Measurements from ENCODE around the gene EXOG.

EXOG gene

DNA sequence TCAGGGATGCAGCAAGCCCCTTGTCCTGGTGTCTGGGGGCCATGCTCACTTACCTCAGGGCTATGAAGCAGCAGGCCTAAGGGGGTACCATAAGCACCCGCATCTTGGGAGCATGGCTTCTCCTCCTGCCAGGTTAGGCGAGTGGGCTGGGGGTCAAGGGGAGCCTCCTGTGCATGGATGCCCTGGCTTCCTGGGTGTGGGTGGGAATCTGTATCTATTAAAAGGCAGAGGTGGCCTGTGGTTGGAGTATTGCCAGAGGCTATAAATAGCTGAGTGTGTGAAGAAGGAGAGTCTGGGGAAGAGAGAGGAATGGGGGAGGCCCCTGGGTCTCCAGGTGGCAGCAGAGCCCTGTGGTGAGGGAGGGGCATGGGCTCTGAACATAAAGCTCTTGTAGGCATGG, 22.9 kb upstream of the EXOG start:
- DNase-seq = no peak

DNA sequence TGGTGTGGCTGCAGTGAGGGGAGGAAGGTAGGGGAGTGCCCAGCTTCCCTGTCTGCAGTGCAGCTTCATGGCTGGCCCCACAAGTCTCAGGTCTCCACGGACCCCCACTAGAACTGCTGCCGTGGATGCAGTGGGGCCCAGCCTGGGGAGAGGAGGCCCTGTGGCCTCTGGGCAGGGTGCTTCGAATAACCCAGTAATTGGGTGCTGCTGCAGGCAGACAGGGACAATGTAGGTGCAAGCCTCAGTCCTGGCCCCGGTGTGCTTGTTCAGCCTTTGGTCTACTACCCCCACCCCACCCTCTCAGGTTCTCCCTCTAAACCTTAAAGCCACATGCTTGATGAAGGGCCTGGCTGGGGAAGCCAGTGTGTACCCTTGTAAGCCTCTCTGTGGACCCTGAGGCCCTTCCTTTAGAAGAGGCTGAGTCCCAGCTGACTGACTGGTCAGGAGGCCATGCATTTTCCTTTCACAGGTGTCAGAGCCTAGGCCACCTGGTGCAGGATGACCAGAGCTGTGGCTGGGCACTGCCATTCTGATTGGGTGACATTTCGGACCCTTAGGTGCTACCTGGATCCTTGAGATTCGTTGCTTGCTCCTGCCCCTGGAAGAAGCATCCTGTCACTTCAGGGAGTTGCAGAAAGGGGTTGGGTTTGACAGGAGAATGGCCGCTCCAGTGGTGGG, 21.1 kb upstream of the EXOG start:
- DNase-seq = no peak

DNA sequence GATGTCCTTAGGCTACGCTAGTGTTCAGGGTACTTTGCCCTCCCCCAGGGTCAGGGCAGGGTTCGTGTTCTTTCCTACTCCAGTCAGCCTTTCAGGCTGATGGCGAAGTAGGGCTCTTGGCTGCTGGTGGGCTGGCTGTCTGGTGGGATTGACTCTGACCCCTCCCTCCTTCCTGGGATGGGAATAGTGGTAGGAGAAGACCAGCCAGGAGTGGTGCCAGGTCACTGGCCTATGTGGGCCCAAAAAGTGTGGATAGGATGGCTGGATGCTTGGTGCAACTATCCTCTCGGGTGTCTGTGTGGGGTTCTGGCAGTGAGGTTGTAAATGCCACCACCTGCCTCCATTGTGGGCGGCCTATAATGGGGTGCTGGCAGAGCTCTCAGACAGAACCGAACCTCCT, 20.4 kb upstream of the EXOG start:
- DNase-seq = no peak

DNA sequence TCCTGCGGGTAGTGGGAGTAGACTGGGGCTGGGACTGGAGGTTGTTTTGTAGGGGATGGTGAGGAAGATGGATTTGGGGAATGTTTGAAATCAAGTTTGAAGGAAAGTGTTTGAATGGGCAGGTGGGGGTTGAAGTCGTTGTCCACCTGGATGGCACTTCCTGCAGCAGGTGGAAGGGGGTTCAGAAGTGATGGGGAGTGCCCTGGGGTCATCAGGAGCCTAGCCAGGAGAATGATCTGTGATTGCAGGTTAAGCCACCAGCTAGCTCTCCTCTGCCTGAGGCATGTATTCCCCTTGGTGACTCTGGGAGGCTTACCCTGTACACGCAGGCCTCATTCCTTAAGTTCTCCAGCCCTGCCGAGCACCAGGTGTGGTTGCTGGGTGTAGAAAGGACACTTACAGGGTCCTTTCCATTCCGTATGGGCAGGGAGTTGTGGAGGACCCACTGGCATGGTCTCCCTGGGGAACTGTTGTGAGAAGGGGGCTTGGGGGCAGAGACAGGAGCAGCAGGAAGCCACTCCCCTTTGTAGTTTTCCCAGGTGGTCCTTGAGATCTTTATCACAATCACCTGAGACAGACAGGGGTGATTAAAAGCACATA, 19.9 kb upstream of the EXOG start:
- no peak for DNase-seq

DNA sequence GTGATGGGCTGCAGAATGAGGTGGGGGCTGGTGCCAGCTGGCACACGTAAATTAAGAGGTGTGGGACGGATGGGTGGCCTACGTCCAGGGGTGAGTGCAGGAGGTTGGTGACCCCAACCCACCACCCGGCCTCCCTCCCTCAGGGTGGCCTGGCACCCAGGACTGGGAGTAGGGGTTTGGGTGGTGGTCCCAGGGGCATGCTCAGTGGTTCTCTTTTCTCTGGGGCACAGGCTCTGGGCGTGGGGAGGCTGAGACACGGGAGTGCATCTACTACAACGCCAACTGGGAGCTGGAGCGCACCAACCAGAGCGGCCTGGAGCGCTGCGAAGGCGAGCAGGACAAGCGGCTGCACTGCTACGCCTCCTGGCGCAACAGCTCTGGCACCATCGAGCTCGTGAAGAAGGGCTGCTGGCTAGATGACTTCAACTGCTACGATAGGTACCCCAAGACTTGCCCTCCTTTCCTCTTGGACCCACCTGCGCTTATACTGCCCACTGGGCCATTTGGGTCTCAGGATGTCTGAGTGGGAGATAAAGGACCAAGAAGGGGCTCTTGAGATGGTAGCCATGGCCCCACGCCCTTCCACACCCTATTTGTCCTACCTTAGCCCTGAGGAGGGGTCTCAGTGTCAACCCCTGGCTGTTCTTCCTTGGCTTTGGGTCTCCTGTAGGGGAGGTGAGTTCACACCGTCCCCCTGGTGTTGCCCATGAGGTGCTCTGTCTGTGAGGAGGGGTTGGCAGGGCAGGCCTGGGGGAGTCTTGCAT, 18.9 kb upstream of the EXOG start:
- no peak for DNase-seq

DNA sequence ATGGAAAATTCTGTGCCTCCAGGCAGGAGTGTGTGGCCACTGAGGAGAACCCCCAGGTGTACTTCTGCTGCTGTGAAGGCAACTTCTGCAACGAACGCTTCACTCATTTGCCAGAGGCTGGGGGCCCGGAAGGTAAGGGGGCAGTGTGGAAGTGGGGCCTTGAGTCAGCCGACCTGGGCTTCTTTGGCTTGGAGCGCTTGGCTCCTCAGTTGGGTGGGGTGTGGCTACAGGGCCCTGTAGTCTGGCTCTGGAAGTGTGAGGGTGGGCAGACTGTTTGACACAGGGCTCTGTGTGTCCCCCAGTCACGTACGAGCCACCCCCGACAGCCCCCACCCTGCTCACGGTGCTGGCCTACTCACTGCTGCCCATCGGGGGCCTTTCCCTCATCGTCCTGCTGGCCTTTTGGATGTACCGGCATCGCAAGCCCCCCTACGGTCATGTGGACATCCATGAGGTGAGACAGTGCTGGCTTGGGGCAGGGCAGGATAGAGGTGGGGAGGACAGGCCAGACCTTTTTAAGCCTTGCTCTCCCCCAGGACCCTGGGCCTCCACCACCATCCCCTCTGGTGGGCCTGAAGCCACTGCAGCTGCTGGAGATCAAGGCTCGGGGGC, 18.2 kb upstream of the EXOG start:
- DNase-seq = no peak

DNA sequence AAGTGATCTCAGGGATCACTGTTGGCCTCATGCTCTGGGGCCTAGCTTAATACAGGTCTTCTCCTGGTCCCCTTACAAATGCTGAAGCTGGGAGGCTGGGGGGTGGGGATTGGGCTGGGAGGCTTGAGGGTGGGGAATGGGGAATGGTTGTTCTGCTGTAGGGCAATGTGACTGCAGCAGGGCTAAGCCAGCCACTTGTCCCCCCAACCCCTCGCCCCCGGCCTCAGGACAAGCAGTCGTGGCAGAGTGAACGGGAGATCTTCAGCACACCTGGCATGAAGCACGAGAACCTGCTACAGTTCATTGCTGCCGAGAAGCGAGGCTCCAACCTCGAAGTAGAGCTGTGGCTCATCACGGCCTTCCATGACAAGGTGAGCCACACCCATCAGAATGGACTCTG, 17.2 kb upstream of the EXOG start:
- no peak for DNase-seq

DNA sequence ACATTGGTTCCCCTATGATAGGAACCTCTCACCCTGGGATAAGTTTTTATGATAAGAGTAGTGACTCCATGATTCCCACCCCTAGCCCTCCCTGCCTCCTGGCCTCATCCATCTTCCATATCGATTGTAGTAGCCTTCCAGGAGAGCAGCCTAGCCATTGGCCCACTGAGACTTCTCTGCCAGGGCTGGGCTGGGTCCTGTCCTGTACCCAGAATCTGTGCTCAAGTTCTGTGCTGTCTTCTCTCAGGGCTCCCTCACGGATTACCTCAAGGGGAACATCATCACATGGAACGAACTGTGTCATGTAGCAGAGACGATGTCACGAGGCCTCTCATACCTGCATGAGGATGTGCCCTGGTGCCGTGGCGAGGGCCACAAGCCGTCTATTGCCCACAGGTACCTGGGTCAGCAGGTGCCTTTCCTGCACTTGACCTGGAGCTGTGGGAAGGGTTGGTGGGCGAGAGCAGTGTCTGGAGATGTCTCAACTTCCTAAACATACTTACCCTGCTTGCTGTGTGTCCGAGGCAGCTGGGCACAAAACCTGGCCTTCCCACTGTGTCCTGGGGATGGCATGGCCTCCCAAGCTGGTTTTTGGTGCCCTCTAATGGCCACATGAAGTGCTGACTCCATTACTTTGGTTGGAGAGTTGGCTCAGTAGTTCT, 16.6 kb upstream of the EXOG start:
- no peak for DNase-seq

DNA sequence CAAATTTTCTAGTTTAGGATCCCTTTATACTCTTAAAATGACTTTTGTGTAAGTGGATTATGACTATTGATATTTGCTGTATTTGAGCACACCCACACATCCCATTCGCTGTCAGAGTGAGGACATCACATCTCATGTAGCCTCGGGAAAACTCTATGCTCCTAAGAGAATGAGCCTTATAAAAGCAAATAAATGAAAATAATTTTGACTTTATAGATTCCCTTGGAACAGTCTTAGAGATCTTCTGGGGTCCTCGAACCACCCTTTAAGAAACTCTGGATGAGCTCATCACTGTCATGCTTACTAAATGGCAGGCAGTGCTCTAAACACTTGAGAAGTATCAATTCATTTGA, 16.1 kb upstream of the EXOG start:
- no peak for DNase-seq

DNA sequence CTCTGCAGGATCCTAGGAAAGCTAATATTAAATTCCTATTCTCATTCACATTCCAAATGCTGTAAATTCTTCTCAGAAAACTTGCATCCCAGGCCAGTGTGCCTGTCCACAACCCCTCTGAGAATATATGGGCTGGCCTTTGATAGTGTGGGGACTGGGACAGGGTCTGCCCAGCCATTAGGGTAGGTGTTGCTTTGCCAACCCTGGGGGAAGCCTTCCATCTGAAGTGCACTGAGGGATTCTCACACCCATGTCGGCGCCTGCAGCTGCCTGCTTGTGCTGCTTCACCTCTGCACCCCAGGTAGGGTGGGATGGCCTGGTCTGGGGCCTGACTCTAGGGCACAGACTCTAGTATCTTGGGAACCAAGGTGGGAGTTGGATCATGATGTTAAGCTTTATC, 15.2 kb upstream of the EXOG start:
- no peak for DNase-seq

DNA sequence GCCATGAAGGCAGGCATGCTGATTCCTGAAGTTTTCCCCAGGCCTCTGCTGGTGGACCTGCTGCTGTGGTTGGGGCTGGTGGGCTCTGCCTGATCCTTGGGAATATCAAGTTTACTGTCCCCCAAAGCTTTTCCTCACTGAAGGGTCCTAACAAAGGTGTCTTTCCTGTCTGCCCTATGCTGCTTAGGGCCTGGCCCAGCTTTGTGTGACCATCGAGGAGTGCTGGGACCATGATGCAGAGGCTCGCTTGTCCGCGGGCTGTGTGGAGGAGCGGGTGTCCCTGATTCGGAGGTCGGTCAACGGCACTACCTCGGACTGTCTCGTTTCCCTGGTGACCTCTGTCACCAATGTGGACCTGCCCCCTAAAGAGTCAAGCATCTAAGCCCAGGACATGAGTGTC, 13.2 kb upstream of the EXOG start:
- no peak for DNase-seq

DNA sequence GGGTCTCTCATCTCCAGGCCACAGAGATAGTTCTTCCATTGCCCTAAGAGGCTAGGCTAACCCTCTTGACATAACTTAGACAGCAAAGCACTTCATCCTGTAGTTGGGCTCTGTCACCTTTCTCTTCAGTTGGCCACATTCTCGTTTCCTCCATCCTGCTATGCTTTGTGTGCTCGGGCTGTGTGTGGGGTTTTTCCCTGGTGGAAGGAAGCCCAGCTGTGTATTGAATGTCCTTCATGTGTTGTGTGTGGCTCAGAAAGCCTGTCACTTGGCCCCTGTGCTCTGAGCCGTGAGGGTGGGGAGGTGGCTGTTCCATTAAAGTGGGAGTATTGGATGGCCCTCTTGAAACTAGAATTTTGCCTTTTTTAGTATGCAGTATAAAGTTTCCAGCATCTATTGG, 8.8 kb upstream of the EXOG start:
- DNase-seq = no peak

DNA sequence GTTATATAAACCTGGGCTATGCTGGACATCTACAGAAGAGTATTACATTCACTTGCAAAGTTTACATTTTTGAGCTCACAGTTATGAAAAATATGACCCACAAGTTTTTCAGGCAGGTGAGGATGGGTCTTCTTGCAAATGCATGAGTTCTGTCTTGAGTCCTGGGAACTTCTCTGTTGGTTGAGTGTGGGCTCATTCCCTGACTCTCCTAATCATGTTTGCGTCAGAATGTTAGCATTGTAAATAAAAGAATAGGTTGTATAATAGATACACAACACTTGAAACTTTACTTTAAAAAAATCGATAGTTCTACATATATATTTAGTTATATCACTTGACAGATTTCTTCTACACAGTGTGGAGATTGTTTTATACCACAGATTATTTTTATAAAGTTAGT, 7.2 kb upstream of the EXOG start:
- DNase-seq = no peak

DNA sequence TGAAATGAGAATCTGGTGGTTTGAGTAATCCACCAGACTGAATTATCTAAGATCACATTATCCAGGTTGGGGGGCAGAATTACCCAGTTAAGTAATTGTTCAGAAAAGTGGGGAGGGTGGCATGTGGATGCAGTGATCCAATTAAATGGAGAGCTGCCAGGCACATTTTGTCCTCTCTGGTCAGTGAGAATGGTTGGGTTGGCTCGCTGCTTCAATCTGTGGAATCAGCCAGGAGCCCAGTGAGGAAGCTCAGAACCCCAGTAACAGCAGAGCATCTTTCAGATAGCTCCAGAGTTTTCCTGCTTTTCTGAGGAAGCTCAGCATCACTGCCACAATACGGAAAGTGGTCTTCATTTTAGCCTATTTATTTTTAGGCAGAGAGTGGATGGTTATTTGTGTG, 6.4 kb upstream of the EXOG start:
- no peak for DNase-seq

DNA sequence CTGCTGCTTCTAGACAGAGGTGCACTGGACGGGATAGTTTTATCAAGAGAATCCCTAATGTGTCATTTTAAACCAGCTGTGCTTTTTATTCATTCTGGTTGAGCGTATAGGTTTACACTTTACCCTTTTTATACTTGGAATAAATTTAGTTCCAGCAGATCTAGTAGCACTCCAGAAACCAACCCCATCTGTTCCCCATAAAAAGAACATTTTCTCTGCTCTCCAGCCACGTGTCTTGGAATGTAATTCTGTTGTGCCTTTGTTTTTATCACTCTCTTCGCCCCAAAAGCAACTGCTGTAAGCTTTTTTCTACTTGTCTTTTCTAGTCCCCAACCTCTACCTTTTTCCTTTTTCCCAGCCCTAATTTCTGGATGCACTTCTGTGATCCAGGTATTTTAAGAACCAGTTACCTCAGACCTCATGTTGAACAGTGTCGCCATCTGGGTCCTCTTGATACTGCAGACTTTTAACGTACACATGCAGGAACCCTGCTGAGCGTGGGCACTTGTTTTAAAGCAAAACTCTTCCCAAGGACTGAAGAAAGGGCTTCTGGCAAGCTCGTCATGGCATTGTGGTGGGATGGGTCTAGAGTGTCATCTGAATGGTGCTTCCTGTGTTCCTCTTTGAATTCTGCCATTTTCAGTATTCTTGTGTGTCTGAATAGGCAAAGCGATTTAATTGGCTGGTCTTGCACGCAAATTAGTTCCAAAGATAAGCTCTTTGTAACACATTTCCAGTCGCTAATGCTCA, 5.7 kb upstream of the EXOG start:
- DNase-seq = no peak

DNA sequence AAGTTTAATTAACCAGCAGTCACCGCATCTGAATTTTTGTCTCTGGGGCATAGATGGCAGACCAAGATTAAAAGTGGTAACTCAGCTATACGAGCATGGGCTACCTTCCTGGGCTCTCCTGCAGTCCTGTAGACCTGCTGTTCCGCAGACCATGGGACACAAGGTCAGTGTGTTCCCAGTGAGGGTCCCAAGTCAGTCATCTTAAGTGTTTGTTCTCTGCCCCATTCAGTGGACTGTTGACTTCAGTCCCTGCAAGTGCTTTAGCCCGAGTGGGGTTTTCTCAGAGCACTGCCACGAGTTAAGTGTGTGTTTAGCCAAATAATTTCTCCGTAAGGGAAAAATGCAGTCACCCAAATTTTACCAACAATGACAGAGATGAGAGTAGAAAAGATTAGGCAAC, 4.9 kb upstream of the EXOG start:
- DNase-seq = no peak

DNA sequence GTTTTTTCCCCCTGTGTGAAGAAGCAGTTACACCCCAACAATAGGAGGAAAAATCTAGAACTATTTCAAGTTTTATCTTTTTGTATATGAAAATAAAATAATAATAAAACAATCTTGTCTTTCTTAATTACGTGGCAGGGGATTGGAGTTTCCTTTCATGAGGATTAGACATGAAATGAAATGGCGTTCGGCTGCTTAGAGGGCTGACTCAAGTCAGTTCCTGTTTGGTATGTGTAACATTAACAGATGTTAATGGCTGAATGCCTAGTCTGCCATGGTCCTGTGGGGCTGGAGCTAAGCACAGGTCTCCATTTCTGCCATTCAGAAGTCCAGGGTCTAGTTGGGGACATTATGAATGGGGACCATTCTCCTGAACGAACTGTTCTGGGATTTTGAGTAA, 3.1 kb upstream of the EXOG start:
- DNase-seq = no peak

DNA sequence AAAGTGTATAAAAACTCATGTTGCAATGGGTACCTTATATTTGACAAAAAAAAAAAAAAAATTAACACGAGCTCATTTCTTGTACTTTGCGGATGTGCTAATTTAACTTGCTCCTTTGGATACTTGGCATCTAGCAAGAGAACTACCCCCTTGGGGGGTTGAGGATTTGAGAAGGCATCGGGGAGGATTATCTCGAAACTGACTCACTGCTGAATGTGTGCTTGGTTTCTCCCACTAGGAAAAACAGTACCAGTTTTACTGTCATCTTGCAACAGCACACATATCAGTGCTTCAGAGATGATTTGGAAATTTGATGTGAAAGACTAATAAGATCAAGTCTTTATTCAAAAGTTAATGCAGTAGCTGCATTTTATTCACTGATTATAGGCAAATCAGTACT, 891 bp downstream of the EXOG start:
- no peak for DNase-seq

DNA sequence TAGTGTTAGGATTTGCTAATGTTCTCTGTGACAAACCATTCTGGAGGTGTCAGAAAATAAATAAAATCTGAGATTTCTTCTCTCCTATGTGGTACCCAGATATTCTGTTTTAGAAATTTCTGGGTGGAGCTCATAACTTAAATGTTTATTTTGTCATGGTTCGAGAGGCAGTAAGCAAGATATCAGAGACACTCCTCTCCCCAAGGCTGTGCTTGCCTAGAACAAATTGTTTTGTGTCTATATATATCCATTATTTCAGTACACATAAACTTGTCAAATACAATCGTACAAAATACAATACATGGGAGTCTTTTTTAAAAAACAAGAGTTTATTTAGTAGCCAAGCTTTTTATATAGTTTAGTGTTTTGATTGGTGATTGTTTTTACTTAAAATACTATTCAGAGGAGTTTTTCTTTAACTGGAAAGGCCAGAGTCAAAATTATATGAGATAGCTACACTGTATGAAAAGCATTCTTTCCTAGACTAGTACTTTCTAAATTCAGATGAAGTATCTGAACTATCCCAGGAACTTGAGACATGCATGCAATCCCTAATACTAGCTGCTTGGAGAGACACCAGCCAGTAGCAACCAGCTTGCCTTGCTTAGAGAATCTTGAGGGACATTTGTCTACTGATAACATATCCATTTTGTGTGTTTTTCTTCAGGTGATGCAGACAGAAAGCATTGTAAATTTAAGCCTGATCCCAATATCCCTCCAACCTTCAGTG, 4.7 kb downstream of the EXOG start:
- no peak for DNase-seq

DNA sequence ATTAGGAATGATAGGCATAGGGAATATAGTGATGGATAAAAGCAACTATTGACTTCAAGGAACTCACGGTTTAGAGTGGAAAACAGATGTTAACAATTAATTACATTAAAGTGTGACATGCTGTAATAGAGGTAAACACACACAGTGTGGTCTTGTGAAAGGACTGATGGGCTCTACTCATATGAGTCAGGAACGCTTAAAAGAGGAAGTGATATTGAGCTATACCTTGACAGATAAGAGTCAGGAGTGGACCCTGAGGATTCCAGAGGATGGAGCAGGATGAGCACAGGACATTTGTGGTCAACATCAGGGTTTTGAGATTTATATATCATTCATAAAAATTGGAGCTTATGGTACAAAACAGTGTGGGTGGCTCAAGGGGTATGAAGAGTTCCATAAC, 11.0 kb downstream of the EXOG start:
- DNase-seq = no peak

DNA sequence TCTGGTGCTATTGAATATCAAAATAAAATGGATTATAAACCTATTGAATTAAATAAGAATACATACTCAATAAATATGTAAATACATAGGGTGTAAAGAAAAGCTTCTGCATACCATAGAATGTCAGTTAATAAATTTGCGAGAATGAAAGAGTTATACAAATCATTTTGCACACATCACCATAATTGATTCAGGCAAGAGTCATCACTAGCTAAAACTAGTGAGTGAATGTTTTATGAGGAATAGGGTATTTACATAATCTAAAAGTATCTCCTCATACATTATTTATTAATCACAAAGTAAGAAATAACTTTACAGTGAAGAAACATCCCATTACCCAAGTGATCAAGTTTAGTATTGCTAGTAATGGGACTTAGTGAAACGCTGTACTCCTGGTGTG, 13.6 kb downstream of the EXOG start:
- no peak for DNase-seq

DNA sequence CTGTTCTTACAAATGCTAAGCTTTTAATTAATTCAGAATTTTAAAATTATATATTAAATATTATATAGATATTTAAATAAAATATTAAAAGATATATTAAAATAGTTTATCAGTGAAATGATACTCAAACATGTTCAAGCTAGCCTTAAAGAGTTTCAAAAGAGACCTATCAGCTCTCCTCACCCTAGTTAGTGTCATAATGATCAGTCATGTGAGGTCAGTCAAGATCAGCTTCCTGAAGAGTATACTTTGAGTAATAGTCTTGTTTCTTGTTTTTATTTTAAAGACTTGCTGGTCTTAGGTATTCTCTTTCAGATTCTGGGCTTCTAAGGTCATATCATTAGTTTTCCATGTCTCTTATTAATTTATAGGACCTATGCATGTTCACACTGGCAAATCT, 14.5 kb downstream of the EXOG start:
- DNase-seq = no peak
